ENCODE results near the gene ESYT1. TPM values are rescaled to one million over a fixed set of nuclear protein-coding genes. Genes with fewer than 3 reads are reported as not detected.

The ESYT1 gene
- total and polyA plus RNA-seq, 9 of the 15 experiments (the other 6 are each of a cell fraction or from before 2014, with no cell fraction given), result 132 to 420 (median 164) TPM

DNA sequence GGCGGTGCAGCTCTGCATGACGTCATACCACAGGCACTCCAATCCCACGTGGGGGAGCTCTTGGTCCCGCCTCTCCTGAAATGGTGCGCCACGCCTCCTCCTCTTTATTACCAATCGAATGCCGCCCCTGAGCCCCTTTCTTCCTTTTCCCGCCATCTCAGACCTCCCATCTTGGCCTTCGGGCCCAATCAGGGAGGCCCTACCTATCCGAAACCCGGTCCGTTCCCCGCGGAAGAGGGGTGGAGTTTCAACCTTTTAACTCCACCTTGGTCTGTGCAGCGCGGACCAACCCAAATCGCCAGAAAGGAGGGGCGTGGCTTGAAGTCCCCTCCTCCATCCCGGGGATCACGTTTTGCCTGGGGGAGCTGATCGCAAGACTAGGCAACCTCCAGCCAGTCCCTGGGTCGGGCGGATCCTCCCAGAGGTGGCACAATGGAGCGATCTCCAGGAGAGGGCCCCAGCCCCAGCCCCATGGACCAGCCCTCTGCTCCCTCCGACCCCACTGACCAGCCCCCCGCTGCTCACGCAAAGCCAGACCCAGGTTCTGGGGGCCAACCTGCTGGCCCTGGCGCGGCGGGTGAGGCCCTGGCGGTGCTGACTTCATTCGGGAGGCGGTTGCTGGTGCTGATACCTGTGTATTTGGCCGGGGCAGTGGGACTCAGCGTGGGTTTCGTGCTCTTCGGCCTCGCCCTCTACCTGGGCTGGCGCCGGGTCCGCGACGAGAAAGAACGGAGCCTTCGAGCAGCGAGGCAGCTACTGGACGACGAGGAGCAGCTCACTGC is at the start of gene ESYT1 (continued):
- TF ChIP-seq CTBP1 (IDR thresholded peaks at IDR 0.05; ENCODE audit: borderline replicate concordance) (peak; percentile 63), POLR2AphosphoS5 (IDR thresholded peaks at IDR 0.05; ENCODE audit: control insufficient read depth, insufficient read depth, low read depth, low read length) (peak; percentile 85), STAT5B (CRISPR knock-in tag; IDR thresholded peaks at IDR 0.05) (no peak), ZFP1 (CRISPR knock-in tag; IDR thresholded peaks at IDR 0.05) (0 out of 2 replicates have a peak, but pooled peaks have one; percentile 5), SRSF9 (IDR thresholded peaks at IDR 0.05; ENCODE audit: borderline replicate concordance, low read depth, low read length) (no peak), CCNT2 (IDR thresholded peaks at IDR 0.05; ENCODE audit: borderline replicate concordance, extremely low read depth, insufficient read length, low read depth, low read length) (peak; percentile 42), PHB (CRISPR knock-in tag; IDR thresholded peaks at IDR 0.05) (peak; percentile 22; the same call in 1 of the 2 replicates), ETS2 (tag; IDR thresholded peaks at IDR 0.05; ENCODE audit: borderline replicate concordance, poor library complexity, severe bottlenecking) (no peak), E2F6 (IDR thresholded peaks at IDR 0.05; ENCODE audit: borderline replicate concordance in 1 of 2, extremely low read depth in 1 of 2, insufficient read depth in 1 of 2, insufficient read length in 1 of 2, low read depth in 1 of 2, low read length in 1 of 2, poor library complexity in 1 of 2, severe bottlenecking in 1 of 2) (peak; percentile 77 to 95), FOXM1 (IDR thresholded peaks at IDR 0.05; ENCODE audit: low read depth) (no peak), FOXM1 (CRISPR knock-in tag; IDR thresholded peaks at IDR 0.05; ENCODE audit: low read depth) (peak; percentile 72; the same call in 1 of the 2 replicates), ZNF830 (CRISPR knock-in tag; IDR thresholded peaks at IDR 0.05) (0 out of 2 replicates have a peak, but pooled peaks have one; percentile 57), ARNT (IDR thresholded peaks at IDR 0.05) (0 out of 4 replicates have a peak, but pooled peaks of 1 of the 2 experiments have one; percentile 11), TAF9B (IDR thresholded peaks at IDR 0.05; ENCODE audit: partially characterized antibody) (peak; percentile 53), RAD51 (IDR thresholded peaks at IDR 0.05; ENCODE audit: borderline replicate concordance, low read depth) (peak; percentile 70), DPF2 (IDR thresholded peaks at IDR 0.05) (0 out of 2 replicates have a peak, but pooled peaks have one; percentile 27), JUND (IDR thresholded peaks at IDR 0.05; ENCODE audit: borderline replicate concordance, low read depth, low read length) (peak; percentile 100), JUND (tag; IDR thresholded peaks at IDR 0.05; ENCODE audit: borderline replicate concordance, low read depth, low read length) (peak; percentile 99; the same call in 2 of the 3 replicates), SP1 (CRISPR knock-in tag; IDR thresholded peaks at IDR 0.05) (peak; percentile 87)
- TF ChIP-seq, protein P1, sequence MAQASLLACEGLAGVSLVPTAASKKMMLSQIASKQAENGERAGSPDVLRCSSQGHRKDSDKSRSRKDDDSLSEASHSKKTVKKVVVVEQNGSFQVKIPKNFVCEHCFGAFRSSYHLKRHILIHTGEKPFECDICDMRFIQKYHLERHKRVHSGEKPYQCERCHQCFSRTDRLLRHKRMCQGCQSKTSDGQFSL (CRISPR knock-in tag; IDR thresholded peaks at IDR 0.05), result peak; percentile 61
- TF ChIP-seq, protein P1 (tag; IDR thresholded peaks at IDR 0.05), result peak in 1 of 2 experiments; percentile 71; a peak in 2 of 4 replicates
- TF ChIP-seq, protein P2, sequence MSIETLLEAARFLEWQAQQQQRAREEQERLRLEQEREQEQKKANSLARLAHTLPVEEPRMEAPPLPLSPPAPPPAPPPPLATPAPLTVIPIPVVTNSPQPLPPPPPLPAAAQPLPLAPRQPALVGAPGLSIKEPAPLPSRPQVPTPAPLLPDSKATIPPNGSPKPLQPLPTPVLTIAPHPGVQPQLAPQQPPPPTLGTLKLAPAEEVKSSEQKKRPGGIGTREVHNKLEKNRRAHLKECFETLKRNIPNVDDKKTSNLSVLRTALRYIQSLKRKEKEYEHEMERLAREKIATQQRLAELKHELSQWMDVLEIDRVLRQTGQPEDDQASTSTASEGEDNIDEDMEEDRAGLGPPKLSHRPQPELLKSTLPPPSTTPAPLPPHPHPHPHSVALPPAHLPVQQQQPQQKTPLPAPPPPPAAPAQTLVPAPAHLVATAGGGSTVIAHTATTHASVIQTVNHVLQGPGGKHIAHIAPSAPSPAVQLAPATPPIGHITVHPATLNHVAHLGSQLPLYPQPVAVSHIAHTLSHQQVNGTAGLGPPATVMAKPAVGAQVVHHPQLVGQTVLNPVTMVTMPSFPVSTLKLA (conservative IDR thresholded peaks at IDR 0.05), result peak; percentile 97
- TF ChIP-seq, protein P3, sequence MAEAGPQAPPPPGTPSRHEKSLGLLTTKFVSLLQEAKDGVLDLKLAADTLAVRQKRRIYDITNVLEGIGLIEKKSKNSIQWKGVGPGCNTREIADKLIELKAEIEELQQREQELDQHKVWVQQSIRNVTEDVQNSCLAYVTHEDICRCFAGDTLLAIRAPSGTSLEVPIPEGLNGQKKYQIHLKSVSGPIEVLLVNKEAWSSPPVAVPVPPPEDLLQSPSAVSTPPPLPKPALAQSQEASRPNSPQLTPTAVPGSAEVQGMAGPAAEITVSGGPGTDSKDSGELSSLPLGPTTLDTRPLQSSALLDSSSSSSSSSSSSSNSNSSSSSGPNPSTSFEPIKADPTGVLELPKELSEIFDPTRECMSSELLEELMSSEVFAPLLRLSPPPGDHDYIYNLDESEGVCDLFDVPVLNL (CRISPR knock-in tag; IDR thresholded peaks at IDR 0.05; ENCODE audit: low read depth), result peak; percentile 88

Measured in K562 (cell line).